HG02588 (cell line): Measurements from ENCODE around the gene RERE.
"Not testable (repeated sequence)": the region's sequence is repeated elsewhere in the genome, so short reads cannot be mapped to it uniquely, and the experiment has no call there.

Experiments used
- ATAC-seq: cut with Tn5 transposase; IDR thresholded peaks from one replicate; pipeline ENCODE4 v1.9.1; 2021; ENCODE audit warnings: mild to moderate bottlenecking, moderate library complexity; ENCODE audit not compliant: unreplicated experiment

The RERE gene

GRCh38 chr1:8524627-8525157 is 292.7 kb downstream of the RERE start:
- no peak for ATAC-seq

GRCh38 chr1:8523666-8524206 is 293.7 kb downstream of the RERE start:
- ATAC-seq, result no peak

- no peak for ATAC-seq
Observed at GRCh38 chr1:8520483-8520966, 296.9 kb downstream of the RERE start.

- no peak for ATAC-seq
Observed at GRCh38 chr1:8519167-8519566, 298.3 kb downstream of the RERE start.

GRCh38 chr1:8518490-8518801 is 299.0 kb downstream of the RERE start:
- no peak for ATAC-seq

GRCh38 chr1:8517661-8518489 is 299.6 kb downstream of the RERE start:
- no peak for ATAC-seq

- no peak for ATAC-seq
Observed at GRCh38 chr1:8516793-8517556, 300.5 kb downstream of the RERE start.

GRCh38 chr1:8516278-8516777 is 301.1 kb downstream of the RERE start:
- no peak for ATAC-seq

- no peak for ATAC-seq
Observed at GRCh38 chr1:8512504-8512903, 304.9 kb downstream of the RERE start.

- no peak for ATAC-seq
Observed at GRCh38 chr1:8510041-8510823, 307.2 kb downstream of the RERE start.

- no peak for ATAC-seq
Observed at GRCh38 chr1:8509579-8509978, 307.9 kb downstream of the RERE start.

- ATAC-seq, result no peak
Observed at GRCh38 chr1:8506995-8507615, 310.3 kb downstream of the RERE start.

- no peak for ATAC-seq
Observed at GRCh38 chr1:8506456-8506855, 311.0 kb downstream of the RERE start.

GRCh38 chr1:8503842-8504241 is 313.6 kb downstream of the RERE start:
- no peak for ATAC-seq

- ATAC-seq, result not testable (repeated sequence)
Observed at GRCh38 chr1:8502949-8503348, 314.5 kb downstream of the RERE start.

- ATAC-seq, result no peak
Observed at GRCh38 chr1:8497210-8497819, 320.1 kb downstream of the RERE start.

- ATAC-seq, result no peak
Observed at GRCh38 chr1:8496473-8496872, 321.0 kb downstream of the RERE start.

GRCh38 chr1:8495928-8496401 is 321.5 kb downstream of the RERE start:
- no peak for ATAC-seq

- no peak for ATAC-seq
Observed at GRCh38 chr1:8494681-8495080, 322.8 kb downstream of the RERE start.
